Left lung (tissue), 10 donors: Measurements from ENCODE around the gene EPHB1. TPM values are rescaled to one million over a fixed set of nuclear protein-coding genes. Genes with fewer than 3 reads are reported as not detected.

Experiments
- ATAC-seq: fragments of 200-7000 bp; cut with Tn5 transposase; one replicate; pipeline ENCODE4 v1.9.1; 2020; ENCODE audit warnings: moderate library complexity
- DNase-seq, 4 donors: peaks; one replicate each; pipeline ENCODE4 v3.0.0-alpha.2; 2013 to 2020
- H3K27ac ChIP-seq, 2 donors: fragments of 200-600 bp; sonication (generic) in 1 of 2; one replicate each; pipeline versions ENCODE4 v1.5.0 to v1.8.0; 2020 to 2021
- H3K27me3 ChIP-seq, 2 donors: fragments of 200-600 bp; sonication (generic) in 1 of 2; one replicate each; pipeline versions ENCODE4 v1.5.0 to v1.8.0; 2020 to 2021
- H3K36me3 ChIP-seq, 2 donors: fragments of 200-600 bp; sonication (generic) in 1 of 2; one replicate each; pipeline versions ENCODE4 v1.5.0 to v1.8.0; 2020 to 2021
- H3K4me1 ChIP-seq, 2 donors: fragments of 200-600 bp; one replicate each; pipeline ENCODE4 v1.8.0; 2021
- H3K4me3 ChIP-seq, 2 donors: fragments of 200-600 bp; sonication (generic) in 1 of 2; one replicate each; pipeline versions ENCODE4 v1.5.0 to v1.8.0; 2020 to 2021; ENCODE audit warnings: mild to moderate bottlenecking in 1 of 2
- H3K9me3 ChIP-seq, 2 donors: fragments of 200-600 bp; sonication (generic) in 1 of 2; one replicate each; pipeline versions ENCODE4 v1.5.0 to v1.8.0; 2020 to 2021
- intact Hi-C, 2 donors: fragments of 100-400 bp; cut with DNase I; formaldehyde crosslinking; loops; one replicate each; pipeline versions ENCODE4 v1.11.2 to v1.14.2; 2022
- polyA plus RNA-seq, 6 donors: library from polyadenylated mRNA; unstranded; fragments of 120-200 nt; gene quantifications; one replicate each; pipeline ENCODE4 v1.2.1, GENCODE V29; 2013; ENCODE audit not compliant: insufficient read length in 6 of 6
- total RNA-seq, 2 donors: library from RNA; stranded (reverse); fragmentation: NEBNext Ultra II Directional; extraction: Animal tissue kit (Norgen Biotek cat#: 25700); gene quantifications; one replicate each; pipeline ENCODE4 v1.2.1, GENCODE V29; 2021
- TF ChIP-seq, protein P1 (sequence below), 2 donors: fragments of 200-600 bp; sonication (generic) in 1 of 2; IDR thresholded peaks; one replicate each; pipeline versions ENCODE4 v1.5.0 to v1.8.0; 2021; ENCODE audit warnings: antibody characterized with exemption in 2 of 2
- donor health status: DM: no; HTN: yes; CAD: no.
- donor health status: DM: no; HTN: no; CAD: no.

EPHB1 gene
- total and polyA plus RNA-seq, 8 donors: 1.1 to 4.3 (median 2.7) TPM

DNA sequence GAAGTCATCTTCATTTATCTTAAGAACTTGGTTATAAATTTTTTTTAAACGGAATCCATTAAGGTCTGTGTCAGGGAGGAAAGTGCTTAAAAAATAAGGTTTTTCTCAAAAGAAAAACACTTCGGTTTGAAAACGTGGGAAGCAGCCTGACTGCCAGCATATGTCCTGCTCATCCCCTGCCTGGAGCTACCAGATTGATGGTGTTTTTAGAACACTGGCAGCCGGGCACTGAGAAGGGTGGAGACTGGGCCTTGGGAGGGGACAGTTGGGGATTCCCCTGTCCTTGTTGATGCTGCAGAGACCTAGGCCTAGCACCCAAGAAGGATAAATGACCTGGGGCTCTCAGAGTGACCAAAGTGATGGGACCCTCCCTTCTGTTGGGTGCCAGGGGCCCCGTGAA is 296.9 kb downstream of the EPHB1 start:
- ATAC-seq: no peak
- Histone ChIP-seq H3K36me3 (no peaks in the 10 kb centered on the region), H3K27ac (no peak overlapping the region), H3K4me3 (no peak overlapping the region), H3K9me3 (no peaks in the 10 kb centered on the region), H3K27me3 (no peaks in the 10 kb centered on the region), H3K4me1 (no peaks in the 10 kb centered on the region)
- DNase-seq: no peak
- intact Hi-C loops: no loop called here
- TF ChIP-seq, protein P1, sequence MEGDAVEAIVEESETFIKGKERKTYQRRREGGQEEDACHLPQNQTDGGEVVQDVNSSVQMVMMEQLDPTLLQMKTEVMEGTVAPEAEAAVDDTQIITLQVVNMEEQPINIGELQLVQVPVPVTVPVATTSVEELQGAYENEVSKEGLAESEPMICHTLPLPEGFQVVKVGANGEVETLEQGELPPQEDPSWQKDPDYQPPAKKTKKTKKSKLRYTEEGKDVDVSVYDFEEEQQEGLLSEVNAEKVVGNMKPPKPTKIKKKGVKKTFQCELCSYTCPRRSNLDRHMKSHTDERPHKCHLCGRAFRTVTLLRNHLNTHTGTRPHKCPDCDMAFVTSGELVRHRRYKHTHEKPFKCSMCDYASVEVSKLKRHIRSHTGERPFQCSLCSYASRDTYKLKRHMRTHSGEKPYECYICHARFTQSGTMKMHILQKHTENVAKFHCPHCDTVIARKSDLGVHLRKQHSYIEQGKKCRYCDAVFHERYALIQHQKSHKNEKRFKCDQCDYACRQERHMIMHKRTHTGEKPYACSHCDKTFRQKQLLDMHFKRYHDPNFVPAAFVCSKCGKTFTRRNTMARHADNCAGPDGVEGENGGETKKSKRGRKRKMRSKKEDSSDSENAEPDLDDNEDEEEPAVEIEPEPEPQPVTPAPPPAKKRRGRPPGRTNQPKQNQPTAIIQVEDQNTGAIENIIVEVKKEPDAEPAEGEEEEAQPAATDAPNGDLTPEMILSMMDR (IDR thresholded peaks at IDR 0.05): no peak

DNA sequence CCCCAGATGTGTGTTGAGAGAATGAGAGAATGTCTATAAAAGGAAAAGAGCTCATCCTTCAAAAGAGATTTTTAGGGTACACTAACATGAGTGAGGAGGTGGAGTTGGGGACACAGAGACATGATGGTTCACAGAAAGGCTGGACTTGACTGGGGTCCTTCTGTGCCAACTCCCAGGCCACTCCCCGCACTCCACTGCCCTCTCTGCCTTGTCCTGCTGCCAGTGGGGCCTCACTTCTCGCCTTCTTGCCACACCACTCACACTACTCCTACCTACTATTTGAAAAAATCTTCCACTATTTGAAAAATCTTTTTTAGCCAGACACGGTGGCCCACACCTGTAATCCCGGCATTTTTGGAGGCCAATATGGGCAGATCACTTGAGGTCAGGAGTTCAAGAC is 298.1 kb downstream of the EPHB1 start:
- H3K9me3 ChIP-seq: no peaks in the 10 kb centered on the region
- DNase-seq: no peak
- no peaks in the 10 kb centered on the region for H3K27me3 ChIP-seq
- no peak overlapping the region for H3K4me3 ChIP-seq
- TF ChIP-seq, protein P1 (IDR thresholded peaks at IDR 0.05): no peak
- no peaks in the 10 kb centered on the region for H3K4me1 ChIP-seq
- no peak for ATAC-seq
- no peak overlapping the region for H3K27ac ChIP-seq
- H3K36me3 ChIP-seq: no peaks in the 10 kb centered on the region
- intact Hi-C loops: no loop called here

DNA sequence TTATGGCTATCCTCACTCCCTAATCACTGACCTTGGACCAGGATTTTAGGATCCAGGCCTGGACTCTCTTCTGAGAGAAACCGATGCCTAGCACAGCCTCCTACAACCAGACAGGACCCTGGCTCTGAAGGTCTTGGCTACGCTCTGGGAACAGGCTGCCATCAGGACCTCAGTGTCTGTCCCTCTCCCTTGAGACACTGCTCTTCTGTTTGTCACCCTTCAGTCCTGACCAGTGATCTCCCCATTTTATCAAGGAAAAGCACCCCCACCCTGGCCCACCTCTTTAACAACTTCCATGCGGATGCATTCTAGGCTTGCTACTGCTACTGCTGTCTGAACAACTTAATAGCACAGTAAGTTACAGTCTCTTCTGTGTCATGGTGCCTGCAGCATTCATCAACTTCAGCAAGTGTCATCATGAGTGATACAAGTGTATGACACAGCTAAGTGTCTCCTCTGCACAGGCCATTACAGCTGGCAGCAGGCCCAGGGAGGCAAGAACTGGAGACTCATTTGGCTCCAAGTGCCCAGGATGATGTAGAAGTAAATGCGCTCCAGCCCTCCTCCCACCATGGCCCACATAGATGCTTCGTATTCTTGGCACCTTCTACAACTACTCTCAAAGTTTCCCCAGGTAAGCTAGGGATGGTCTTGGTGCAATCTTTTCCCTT is 302.4 kb downstream of the EPHB1 start:
- TF ChIP-seq, protein P1 (IDR thresholded peaks at IDR 0.05): no peak
- no peaks in the 10 kb centered on the region for H3K27me3 ChIP-seq
- no peaks in the 10 kb centered on the region for H3K9me3 ChIP-seq
- H3K4me3 ChIP-seq: no peak overlapping the region
- DNase-seq (no peak), ATAC-seq (no peak)
- H3K4me1 ChIP-seq: no peaks in the 10 kb centered on the region
- intact Hi-C loops: no loop called here
- H3K27ac ChIP-seq: no peak overlapping the region
- no peaks in the 10 kb centered on the region for H3K36me3 ChIP-seq

DNA sequence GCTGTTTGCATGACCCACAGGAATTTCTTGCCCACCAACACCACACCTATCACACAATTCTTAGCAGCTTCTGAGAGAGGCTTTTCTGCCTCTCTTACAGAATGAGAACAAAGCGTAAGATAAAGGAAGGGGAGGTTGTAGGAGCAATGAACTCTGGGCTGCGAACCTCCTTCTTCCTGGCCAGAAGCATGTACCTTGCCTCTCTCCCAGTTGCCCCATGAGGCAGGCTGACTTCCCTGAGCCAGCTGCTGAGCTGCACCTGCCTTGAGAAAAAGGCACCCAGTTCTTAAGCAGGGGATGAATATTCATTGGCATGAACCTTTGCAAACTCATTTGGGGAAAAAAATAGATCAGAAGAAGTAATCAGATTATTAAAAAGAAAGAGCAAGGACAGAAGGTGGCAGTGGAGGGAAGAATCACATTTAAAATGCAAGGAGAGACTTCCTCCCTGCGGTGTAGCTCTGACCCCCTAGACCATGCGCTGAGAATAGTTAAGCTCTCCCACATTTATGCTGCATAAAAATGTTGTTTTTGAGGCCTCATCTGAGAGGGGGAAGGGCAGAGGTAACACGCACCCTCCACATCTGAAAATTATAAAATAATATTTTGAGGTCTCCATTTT is 304.8 kb downstream of the EPHB1 start:
- ATAC-seq (no peak), DNase-seq (no peak)
- Histone ChIP-seq H3K36me3 (no peaks in the 10 kb centered on the region), H3K27me3 (no peaks in the 10 kb centered on the region), H3K9me3 (no peaks in the 10 kb centered on the region), H3K4me1 (no peaks in the 10 kb centered on the region), H3K4me3 (no peak overlapping the region), H3K27ac (no peak overlapping the region)
- intact Hi-C loops: no loop called here
- TF ChIP-seq, protein P1 (IDR thresholded peaks at IDR 0.05): no peak

DNA sequence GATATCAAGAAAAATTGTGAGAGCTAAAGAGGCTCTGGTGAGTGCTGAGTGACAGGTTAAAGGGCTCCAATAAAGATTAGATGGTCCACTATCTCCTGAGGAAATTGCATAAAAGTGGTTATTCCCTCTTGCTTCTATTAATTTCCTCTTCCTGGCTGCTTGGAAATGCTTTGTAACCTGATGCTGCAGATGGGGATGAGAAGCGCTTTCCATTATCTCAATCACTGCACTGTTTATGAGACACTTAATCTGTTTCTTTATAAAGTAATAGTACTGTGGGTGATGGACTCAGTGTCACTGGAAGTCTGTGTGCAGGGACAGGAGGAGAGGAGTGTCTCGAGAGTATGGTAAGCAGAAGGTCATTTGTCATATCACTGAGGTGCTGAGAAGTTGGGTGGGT is 305.3 kb downstream of the EPHB1 start:
- TF ChIP-seq, protein P1 (IDR thresholded peaks at IDR 0.05): no peak
- ATAC-seq (no peak), DNase-seq (no peak)
- H3K4me1 ChIP-seq: no peaks in the 10 kb centered on the region
- intact Hi-C loops: no loop called here
- H3K27ac ChIP-seq: no peak overlapping the region
- no peaks in the 10 kb centered on the region for H3K36me3 ChIP-seq
- H3K9me3 ChIP-seq: no peaks in the 10 kb centered on the region
- no peaks in the 10 kb centered on the region for H3K27me3 ChIP-seq
- no peak overlapping the region for H3K4me3 ChIP-seq
